BLaER1 (cell line): ENCODE results near the gene KDM4B.

Experiments used
- H3K27ac ChIP-seq: shearing (Covaris generic); formaldehyde crosslinking; 2 replicates; pipeline ENCODE4 v1.8.1; 2022
- H3K27me3 ChIP-seq: shearing (Covaris generic); formaldehyde crosslinking; 2 replicates; pipeline ENCODE4 v1.8.1; 2022
- H3K36me3 ChIP-seq: shearing (Covaris generic); formaldehyde crosslinking; 2 replicates; pipeline ENCODE4 v1.8.1; 2022
- H3K4me1 ChIP-seq: shearing (Covaris generic); formaldehyde crosslinking; 2 replicates; pipeline ENCODE4 v1.8.1; 2022
- H3K4me2 ChIP-seq: shearing (Covaris generic); formaldehyde crosslinking; 2 replicates; pipeline ENCODE4 v1.8.1; 2022
- H3K4me3 ChIP-seq: shearing (Covaris generic); formaldehyde crosslinking; 2 replicates; pipeline ENCODE4 v1.8.1; 2022
- H3K9ac ChIP-seq: shearing (Covaris generic); formaldehyde crosslinking; 2 replicates; pipeline ENCODE4 v1.8.1; 2022
- H3K9me3 ChIP-seq: shearing (Covaris generic); formaldehyde crosslinking; 2 replicates; pipeline ENCODE4 v1.8.1; 2022
- H4K20me1 ChIP-seq: shearing (Covaris generic); formaldehyde crosslinking; 2 replicates; pipeline ENCODE4 v1.8.1; 2022
- Cebpa-rat ChIP-seq: shearing (Covaris generic); IDR thresholded peaks from 2 replicates; pipeline ENCODE4 v1.8.1; 2022

Gene KDM4B

GRCh38 chr19:5052945-5053485, 84.1 kb downstream of the KDM4B start:
- Histone ChIP-seq H3K4me1 (peaks cover 56% of the 10 kb centered on the region), H3K27me3 (no peaks in the 10 kb centered on the region), H3K36me3 (peaks cover 70% of the 10 kb centered on the region), H3K27ac (no peak overlapping the region), H4K20me1 (peaks cover 94% of the 10 kb centered on the region), H3K9ac (no peak overlapping the region), H3K4me3 (no peak overlapping the region), H3K4me2 (no peak overlapping the region; the same call in 1 of the 2 replicates), H3K9me3 (no peaks in the 10 kb centered on the region)
- no peak for TF ChIP-seq Cebpa-rat

GRCh38 chr19:5053661-5054060, 84.7 kb downstream of the KDM4B start:
- peaks cover 94% of the 10 kb centered on the region for H4K20me1 ChIP-seq
- no peak overlapping the region for H3K9ac ChIP-seq
- peaks cover 49% of the 10 kb centered on the region for H3K4me1 ChIP-seq
- no peak for TF ChIP-seq Cebpa-rat
- H3K9me3 ChIP-seq, result no peaks in the 10 kb centered on the region
- peaks cover 75% of the 10 kb centered on the region for H3K36me3 ChIP-seq
- H3K27me3 ChIP-seq, result no peaks in the 10 kb centered on the region
- no peak overlapping the region for H3K4me3 ChIP-seq
- H3K4me2 ChIP-seq, result 0 out of 2 replicates have a peak overlapping the region, but pooled peaks have one; percentile 17
- 0 out of 2 replicates have a peak overlapping the region, but pooled peaks have one; percentile 18 for H3K27ac ChIP-seq

- H3K36me3 ChIP-seq, result peaks cover 86% of the 10 kb centered on the region
- no peaks in the 10 kb centered on the region for H3K27me3 ChIP-seq
- peaks cover 38% of the 10 kb centered on the region for H3K4me1 ChIP-seq
- no peak overlapping the region for H3K9ac ChIP-seq
- no peak overlapping the region for H3K27ac ChIP-seq
- peaks cover 94% of the 10 kb centered on the region for H4K20me1 ChIP-seq
- no peak for TF ChIP-seq Cebpa-rat
- no peak overlapping the region for H3K4me3 ChIP-seq
- H3K9me3 ChIP-seq, result no peaks in the 10 kb centered on the region
- H3K4me2 ChIP-seq, result no peak overlapping the region
Measured at GRCh38 chr19:5054551-5055456, 85.9 kb downstream of the KDM4B start.

- Histone ChIP-seq H4K20me1 (peaks cover 93% of the 10 kb centered on the region), H3K4me1 (peaks cover 32% of the 10 kb centered on the region), H3K9ac (no peak overlapping the region), H3K4me2 (no peak overlapping the region), H3K27ac (no peak overlapping the region), H3K36me3 (peaks cover 91% of the 10 kb centered on the region), H3K4me3 (no peak overlapping the region), H3K27me3 (no peaks in the 10 kb centered on the region), H3K9me3 (no peaks in the 10 kb centered on the region; the same call in 1 of the 2 replicates)
- no peak for TF ChIP-seq Cebpa-rat
Measured at GRCh38 chr19:5055457-5055776, 86.5 kb downstream of the KDM4B start.

GRCh38 chr19:5057860-5058259, 88.9 kb downstream of the KDM4B start:
- Histone ChIP-seq H3K27ac (no peak overlapping the region), H4K20me1 (peaks cover 95% of the 10 kb centered on the region), H3K4me3 (no peak overlapping the region), H3K9me3 (peaks cover 21% of the 10 kb centered on the region), H3K27me3 (no peaks in the 10 kb centered on the region), H3K36me3 (peaks cover 96% of the 10 kb centered on the region), H3K9ac (no peak overlapping the region), H3K4me2 (no peak overlapping the region), H3K4me1 (peaks cover 10% of the 10 kb centered on the region)
- no peak for TF ChIP-seq Cebpa-rat

- H3K27me3 ChIP-seq, result no peaks in the 10 kb centered on the region
- peaks cover 2% of the 10 kb centered on the region; the same call in 1 of the 2 replicates for H3K4me1 ChIP-seq
- H3K9ac ChIP-seq, result no peak overlapping the region
- no peak overlapping the region for H3K4me3 ChIP-seq
- H3K36me3 ChIP-seq, result peaks cover 96% of the 10 kb centered on the region
- no peak for TF ChIP-seq Cebpa-rat
- H4K20me1 ChIP-seq, result peaks cover 95% of the 10 kb centered on the region
- H3K27ac ChIP-seq, result no peak overlapping the region
- peaks cover 23% of the 10 kb centered on the region for H3K9me3 ChIP-seq
- no peak overlapping the region for H3K4me2 ChIP-seq
Measured at GRCh38 chr19:5058521-5059212, 89.8 kb downstream of the KDM4B start.

- Histone ChIP-seq H3K4me3 (no peak overlapping the region), H3K9ac (no peak overlapping the region), H4K20me1 (peaks cover 95% of the 10 kb centered on the region), H3K36me3 (peaks cover 96% of the 10 kb centered on the region), H3K4me1 (no peaks in the 10 kb centered on the region), H3K27me3 (no peaks in the 10 kb centered on the region), H3K4me2 (no peak overlapping the region), H3K27ac (no peak overlapping the region), H3K9me3 (peaks cover 23% of the 10 kb centered on the region)
- TF ChIP-seq Cebpa-rat, result no peak
Measured at GRCh38 chr19:5059213-5059574, 90.3 kb downstream of the KDM4B start.

GRCh38 chr19:5059793-5060192, 90.9 kb downstream of the KDM4B start:
- Histone ChIP-seq H3K9me3 (peaks cover 23% of the 10 kb centered on the region), H3K36me3 (peaks cover 96% of the 10 kb centered on the region)
- no peak for TF ChIP-seq Cebpa-rat

GRCh38 chr19:5062195-5062594, 93.3 kb downstream of the KDM4B start:
- no peak for TF ChIP-seq Cebpa-rat
- H3K4me1 ChIP-seq, result no peaks in the 10 kb centered on the region
- H3K27me3 ChIP-seq, result no peaks in the 10 kb centered on the region
- no peak overlapping the region for H3K27ac ChIP-seq
- H3K9ac ChIP-seq, result no peak overlapping the region
- peaks cover 95% of the 10 kb centered on the region for H3K36me3 ChIP-seq
- H4K20me1 ChIP-seq, result peaks cover 98% of the 10 kb centered on the region
- peaks cover 23% of the 10 kb centered on the region for H3K9me3 ChIP-seq
- H3K4me2 ChIP-seq, result no peak overlapping the region
- H3K4me3 ChIP-seq, result no peak overlapping the region

More at GRCh38 chr19:5059793-5060192, 90.9 kb downstream of the KDM4B start:
- Histone ChIP-seq H3K27me3 (no peaks in the 10 kb centered on the region), H3K4me2 (no peak overlapping the region), H3K4me3 (no peak overlapping the region), H4K20me1 (peaks cover 95% of the 10 kb centered on the region), H3K4me1 (no peaks in the 10 kb centered on the region), H3K27ac (no peak overlapping the region), H3K9ac (no peak overlapping the region)

GRCh38 chr19:5062799-5063198, 93.9 kb downstream of the KDM4B start:
- peaks cover 98% of the 10 kb centered on the region for H4K20me1 ChIP-seq

More at GRCh38 chr19:5062799-5063198, 93.9 kb downstream of the KDM4B start:
- Histone ChIP-seq H3K27ac (no peak overlapping the region), H3K4me3 (no peak overlapping the region), H3K9ac (no peak overlapping the region), H3K27me3 (no peaks in the 10 kb centered on the region), H3K4me2 (no peak overlapping the region), H3K9me3 (peaks cover 23% of the 10 kb centered on the region), H3K36me3 (peaks cover 90% of the 10 kb centered on the region), H3K4me1 (no peaks in the 10 kb centered on the region)
- no peak for TF ChIP-seq Cebpa-rat
